Measurements from ENCODE around the gene GP9.

DNA sequence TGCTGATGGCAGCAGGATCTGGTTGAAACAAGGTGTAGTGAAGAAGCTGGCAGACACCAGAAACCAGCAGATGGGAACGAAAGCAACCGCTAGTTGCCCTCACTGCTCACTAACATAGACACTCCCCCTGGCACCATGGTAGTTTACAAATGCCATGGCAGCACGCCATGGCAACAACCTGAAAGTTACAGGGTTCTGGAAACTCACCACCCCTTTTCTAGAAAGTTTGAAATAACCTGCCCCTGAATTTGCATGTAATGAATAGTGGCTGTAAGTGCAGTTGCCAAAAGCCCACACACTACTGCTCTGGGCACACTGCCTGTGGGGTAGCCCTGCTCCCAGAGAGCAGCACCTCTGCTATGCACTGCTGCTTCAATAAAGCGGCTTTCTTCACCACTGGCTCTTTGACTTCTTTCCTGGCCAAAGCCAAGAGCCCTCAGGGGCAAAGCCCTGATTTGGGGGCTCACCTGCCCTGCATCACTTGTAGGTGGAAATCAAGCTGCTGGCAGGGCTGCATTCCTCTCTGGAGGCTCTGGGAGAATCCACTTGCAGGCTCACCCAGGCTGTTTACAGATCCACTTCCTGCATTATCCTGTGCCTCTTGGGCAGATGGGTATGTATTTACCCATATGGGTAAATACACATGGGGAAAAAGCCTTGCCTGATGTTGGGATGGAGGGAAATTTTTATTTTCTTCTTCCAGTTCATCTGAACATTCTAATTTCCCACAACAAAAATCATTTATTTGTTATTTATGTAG lies 2.0 kb upstream of the GP9 start:
- TF ChIP-seq, protein P1, sequence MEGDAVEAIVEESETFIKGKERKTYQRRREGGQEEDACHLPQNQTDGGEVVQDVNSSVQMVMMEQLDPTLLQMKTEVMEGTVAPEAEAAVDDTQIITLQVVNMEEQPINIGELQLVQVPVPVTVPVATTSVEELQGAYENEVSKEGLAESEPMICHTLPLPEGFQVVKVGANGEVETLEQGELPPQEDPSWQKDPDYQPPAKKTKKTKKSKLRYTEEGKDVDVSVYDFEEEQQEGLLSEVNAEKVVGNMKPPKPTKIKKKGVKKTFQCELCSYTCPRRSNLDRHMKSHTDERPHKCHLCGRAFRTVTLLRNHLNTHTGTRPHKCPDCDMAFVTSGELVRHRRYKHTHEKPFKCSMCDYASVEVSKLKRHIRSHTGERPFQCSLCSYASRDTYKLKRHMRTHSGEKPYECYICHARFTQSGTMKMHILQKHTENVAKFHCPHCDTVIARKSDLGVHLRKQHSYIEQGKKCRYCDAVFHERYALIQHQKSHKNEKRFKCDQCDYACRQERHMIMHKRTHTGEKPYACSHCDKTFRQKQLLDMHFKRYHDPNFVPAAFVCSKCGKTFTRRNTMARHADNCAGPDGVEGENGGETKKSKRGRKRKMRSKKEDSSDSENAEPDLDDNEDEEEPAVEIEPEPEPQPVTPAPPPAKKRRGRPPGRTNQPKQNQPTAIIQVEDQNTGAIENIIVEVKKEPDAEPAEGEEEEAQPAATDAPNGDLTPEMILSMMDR (conservative IDR thresholded peaks at IDR 0.05; ENCODE audit: low read length) = no peak
- TF ChIP-seq EZH2phosphoT487 (IDR thresholded peaks at IDR 0.05; ENCODE audit: borderline replicate concordance) = no peak

Data from Loucy (cell line).